Activated CD8-positive, alpha-beta memory T cell treated with anti-CD3 and anti-CD28 coated beads for 24 hours (primary cell): ENCODE measurements around the gene SCN2B.
"Not testable (repeated sequence)": the region's sequence is repeated elsewhere in the genome, so short reads cannot be mapped to it uniquely, and the experiment has no call there.

Experiments
- DNase-seq: peaks from one replicate; pipeline ENCODE4 v3.0.0-alpha.2; 2020

The SCN2B gene

GRCh38 chr11:118205606-118206378 is 29.4 kb upstream of the SCN2B start:
- no peak for DNase-seq

GRCh38 chr11:118202599-118203422 is 26.4 kb upstream of the SCN2B start:
- DNase-seq, result peak; percentile 80

DNA sequence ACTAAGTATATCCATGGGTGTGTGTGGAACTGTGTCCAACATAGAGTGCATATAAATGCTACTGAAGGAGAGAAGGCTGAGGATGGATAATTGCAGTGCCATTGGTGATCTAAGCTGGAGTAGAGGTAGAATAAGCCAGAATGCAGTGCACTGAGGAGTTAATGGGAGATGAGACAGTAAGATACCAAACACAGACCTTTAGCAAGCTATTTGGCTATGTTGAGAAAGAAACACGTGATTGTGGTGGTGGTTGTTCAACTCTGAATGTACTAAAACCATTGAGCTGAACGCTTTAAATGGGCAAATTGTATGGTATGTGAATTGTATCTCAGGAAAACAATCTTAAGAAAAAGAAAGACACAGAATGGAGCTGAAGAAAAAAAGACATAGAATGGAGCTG is 25.5 kb upstream of the SCN2B start:
- DNase-seq, result no peak

DNA sequence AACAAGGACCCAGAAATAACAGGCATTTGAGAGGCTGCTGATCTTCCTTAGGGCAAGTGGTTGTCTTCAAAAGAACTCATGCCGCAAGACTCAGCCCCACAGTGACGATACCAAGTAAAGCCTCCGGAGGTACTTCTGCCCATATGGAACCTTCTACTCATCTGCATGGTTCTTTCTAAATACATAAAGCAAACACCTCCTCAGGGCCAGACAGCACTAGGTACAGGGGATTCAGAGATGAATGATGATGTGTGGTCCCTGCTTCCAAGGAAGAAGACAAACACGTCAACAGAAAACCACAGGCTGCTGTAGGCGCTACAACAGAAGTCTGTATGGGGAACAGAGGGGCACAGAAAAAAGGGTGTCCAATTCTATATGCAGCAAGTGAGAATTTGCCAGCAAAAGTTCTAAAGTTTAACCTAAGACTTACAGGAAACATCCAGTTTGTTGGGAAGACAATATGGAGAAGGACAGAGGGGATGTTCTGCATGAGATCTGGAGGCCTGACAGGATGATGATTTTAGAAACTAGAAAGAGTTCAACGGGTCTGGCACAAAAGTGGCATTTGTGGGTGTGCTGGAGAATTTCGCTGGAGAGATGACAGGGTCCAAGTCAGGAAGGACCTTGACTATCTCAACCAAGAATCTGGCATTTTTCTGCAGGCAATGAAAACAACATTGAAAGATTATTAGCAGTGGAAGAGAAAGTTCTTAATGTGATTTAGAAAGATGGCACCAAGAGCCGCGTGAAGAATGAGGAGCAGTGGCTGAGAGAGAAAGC is 24.7 kb upstream of the SCN2B start:
- DNase-seq, result peak; percentile 79

GRCh38 chr11:118200497-118200896 is 24.1 kb upstream of the SCN2B start:
- DNase-seq, result peak; percentile 75

- DNase-seq, result no peak
Measured at GRCh38 chr11:118199135-118199534, 22.7 kb upstream of the SCN2B start.

GRCh38 chr11:118198370-118198769 is 21.9 kb upstream of the SCN2B start:
- peak; percentile 92 for DNase-seq

DNA sequence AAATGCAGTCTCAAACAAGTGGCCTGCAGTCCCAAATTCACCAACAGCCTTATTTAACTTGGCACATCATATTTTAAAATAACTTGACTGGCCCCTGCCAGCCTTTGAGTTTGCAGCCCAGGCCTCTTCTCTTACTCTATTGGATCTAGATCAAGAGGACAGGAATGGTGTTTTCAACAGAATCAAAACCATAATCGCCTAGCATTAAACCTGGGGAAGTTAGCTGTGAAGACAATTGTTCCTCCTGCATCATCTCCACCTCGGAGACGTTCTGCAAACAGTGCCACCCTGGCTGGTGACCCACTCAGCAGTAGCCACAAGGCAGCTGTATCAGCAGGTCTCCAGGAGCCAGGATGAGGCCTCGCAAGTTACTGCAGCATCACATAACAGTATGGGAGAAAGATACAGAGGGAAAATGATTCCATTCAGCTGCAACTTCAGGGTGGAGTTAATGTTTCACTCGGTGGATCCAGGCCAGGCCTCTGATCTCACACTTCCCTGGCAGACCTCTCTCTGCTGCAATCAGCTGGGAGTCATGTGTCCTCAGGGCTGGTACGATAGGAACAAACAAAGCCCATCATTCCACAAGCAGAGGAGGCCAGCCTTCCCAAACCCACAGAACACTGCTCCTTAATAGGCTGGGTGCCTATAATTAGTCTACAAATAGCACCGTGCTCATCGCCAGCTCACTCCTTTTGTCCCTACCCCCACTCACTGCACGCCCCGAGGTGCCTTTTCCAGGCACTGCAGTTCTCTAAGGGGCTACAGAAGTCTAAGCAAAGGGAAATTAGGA is 18.6 kb upstream of the SCN2B start:
- no peak for DNase-seq

DNA sequence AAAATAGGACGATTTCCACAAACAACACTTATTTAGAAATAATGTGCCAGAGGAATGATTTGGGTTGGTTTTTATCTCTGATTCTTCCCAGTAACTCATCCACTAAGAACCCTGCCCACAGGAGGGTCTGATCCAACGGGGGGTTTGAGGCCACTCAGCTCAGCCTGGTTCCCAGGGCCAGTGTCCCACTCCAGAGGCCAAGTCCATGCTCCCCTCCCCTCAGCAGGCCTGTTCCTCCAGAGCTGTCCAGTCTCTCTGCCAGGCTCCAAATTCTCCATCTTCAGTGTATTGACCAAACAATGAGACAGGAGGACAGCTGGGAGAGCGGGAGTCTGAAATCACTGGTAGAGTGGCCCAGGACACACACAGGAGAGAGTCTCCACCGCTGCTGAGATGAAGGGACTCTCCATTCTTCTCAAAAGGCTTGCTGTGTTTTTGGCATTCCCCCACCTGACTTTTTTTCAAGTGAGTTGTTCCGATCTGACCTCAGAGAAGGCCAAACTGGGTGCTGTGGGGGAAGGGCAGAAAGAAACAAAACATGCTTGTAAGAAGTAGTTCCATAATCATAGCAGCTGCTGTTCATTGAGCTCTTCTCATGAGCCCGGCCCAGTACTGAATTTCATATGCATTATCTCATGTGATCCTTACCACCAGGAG is 17.6 kb upstream of the SCN2B start:
- DNase-seq, result no peak

DNA sequence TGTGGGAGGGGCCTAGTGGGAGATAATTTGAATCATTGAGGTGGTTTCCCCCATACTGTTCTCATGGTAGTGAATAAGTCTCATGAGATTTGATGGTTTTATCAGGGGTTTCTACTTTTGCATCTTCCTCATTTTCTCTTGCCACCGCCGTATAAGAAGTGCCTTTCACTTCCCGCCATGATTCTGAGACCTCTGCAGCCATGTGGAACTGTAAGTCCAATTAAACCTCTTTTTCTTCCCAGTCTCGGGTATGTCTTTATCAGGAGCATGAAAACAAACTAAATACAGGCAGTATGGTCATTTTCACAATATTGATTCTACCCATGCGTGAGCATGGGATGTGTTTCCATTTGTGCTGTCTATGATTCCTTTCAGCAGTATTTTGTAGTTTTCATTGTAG is 16.4 kb upstream of the SCN2B start:
- not testable (repeated sequence) for DNase-seq

- DNase-seq, result not testable (repeated sequence)
Measured at GRCh38 chr11:118190942-118191506, 14.6 kb upstream of the SCN2B start.

DNA sequence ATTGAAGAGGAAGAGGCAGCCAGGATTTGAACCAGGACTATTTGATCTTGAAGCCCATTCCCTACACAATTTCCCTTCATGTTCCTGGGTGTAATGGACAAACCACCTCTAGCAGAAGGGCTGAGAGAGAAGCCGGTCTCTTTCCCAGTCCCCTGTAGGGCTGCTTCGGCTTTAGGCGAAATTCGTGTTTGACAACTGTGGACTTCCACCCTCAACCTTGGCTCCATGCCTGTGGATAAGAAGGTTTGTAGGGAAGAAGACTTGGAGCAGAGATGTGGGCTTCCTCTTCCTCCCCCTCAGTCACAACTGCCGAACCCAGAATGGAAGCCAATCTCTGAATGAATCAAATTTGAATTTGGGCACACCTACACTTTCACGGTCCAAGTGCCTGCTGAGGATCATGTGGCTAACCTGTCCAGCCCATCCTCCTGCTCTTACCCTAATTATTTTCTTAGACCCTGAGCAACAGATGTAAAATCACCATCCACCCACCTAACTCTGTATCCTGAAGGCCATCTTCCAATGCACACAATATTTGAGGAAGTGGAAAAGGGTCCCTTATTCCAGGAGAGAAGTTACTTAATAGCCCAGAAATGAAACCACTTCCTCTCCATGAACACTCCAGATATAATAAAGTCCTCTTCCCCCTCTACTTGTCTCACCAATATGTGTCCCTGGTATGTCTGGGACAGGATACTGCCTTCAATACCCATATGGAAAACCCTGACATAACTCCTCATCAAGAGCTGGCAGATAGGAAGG is 10.1 kb upstream of the SCN2B start:
- no peak for DNase-seq

DNA sequence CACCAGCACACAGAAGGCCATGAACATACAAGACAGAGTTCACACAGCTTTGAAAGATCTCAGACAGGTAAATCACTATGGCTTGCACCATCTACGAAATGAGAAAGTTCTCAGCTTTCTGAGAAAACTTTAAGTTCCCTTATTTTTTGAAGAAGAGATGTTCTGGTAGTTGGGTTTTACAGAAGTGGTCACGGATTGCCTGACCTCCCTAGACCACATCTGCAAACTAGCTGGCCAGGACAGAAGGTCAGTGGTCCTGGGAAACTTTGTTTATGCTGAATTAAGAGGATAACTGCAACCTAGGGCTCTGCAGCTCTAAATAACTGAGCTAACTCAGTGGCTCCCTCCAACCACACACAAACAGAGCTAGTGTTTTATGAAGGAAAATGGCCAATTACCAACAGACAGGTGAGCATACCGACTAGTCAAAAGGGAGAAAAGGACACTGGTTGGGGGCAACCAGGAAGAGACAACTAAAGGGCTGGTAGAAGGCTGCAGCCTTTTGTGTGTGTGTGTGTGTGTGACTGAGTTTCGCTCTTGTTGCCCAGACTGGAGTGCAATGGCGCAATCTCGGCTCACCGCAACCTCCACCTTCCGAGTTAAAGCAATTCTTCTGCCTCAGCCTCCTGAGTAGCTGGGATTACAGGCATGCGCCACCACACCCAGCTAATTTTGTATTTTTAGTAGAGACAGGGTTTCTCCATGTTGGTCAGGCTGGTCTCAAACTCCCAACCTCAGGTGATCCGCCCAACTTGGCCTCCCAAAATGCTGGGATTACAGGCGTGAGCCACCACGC is 8.5 kb upstream of the SCN2B start:
- DNase-seq, result no peak

- not testable (repeated sequence) for DNase-seq
Measured at GRCh38 chr11:118183691-118184090, 7.3 kb upstream of the SCN2B start.

DNA sequence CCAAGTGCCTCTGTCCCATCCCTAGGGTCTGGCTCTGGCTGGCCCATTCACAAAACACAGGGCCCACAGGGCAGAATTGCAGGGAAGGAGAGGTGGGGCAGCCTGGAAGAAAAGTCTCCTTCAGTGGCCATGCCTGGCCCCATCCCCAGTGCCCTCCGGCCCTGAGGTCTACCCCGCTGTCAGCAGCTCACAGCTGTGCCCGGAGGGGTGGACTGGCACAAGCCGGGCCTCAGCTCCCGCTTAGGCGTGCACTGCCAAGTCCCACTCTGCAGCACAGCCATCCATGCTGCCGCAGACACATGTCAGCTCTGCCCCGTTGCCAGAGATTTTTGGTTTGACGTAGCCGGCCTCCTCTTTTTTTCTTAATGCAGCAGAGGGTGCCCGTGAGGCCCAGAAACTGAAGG is 3.9 kb upstream of the SCN2B start:
- no peak for DNase-seq

- no peak for DNase-seq
Measured at GRCh38 chr11:118176778-118177134, 317 bp upstream of the SCN2B start.

DNA sequence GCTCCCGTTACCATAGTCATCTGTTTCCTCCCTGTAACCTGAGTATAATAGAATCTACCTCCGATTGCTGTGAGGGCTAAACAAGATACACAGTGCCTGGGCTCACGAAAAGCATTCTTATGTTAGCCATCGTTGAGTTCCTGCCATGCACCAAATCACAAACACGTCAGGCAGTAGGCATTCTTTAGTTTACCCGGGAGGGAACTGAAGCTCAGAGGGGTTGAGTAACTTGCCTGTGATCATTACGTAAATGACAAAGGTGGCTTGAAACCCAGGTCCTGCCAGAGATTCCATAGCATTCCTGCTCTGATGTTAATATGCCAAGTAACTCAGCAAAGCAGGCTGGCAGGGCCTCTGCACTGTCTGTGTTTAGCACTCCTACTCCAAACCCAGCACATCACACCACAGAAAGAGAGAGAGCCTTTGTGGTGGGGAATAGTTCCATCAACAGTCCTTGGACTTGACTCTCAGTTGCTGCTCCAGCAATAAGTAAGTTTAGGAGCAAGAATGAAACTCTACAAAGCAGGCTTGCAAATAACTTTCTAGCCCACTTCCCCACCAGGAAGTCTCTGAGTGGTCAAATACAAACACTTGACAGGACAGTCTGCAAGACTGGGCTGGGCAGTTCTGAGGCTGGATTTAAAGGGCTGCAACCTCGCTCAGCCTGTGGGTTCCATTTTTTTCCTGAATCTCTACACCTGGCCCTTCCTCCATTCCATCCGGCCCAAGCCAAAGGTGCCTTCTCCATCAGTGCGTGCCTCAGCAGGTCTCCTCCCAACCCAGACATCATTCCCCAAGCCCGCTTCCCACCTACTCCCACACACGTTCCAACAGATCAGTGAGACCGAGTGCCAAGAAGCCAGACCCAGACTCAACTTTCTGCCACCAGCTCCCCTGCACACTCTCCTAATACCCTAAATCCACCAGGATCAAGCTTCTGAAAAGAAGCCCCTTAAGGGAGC is 1.1 kb downstream of the SCN2B start:
- no peak for DNase-seq

DNA sequence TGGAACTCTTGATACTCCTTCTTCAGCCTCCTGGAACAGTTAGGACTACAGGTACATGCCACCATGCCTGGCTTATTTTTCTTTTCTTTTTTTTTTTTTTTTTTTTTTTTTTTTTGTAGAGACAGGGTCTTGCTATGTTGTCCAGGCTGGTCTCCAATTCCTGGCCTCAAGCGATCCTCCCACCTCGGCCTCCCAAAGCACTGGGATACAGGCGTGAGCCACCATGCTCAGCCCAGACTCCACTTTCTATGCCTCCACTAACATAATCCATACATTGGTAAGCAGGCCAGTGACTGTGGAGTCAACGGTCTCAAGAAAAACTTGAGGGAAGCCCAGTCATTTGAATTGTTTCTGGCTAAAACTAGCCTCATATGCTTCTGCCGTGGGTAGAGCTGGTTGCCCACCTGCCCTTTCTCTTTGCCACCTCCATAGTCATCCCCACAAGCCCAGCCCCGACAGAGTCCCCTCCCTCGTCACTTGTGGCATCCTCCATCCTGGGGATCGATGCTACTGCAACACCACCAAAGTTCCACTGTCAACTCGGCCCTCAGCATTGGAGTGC is 2.4 kb downstream of the SCN2B start:
- DNase-seq, result no peak

- no peak for DNase-seq
Measured at GRCh38 chr11:118172356-118172755, 4.1 kb downstream of the SCN2B start.
